Skin of body (tissue), 2 donors: ENCODE measurements around the gene DPP6. TPM values are rescaled to one million over a fixed set of nuclear protein-coding genes. Genes with fewer than 3 reads are reported as not detected.

ENCODE experiments used
- DNase-seq: peaks from one replicate; lab custom pipeline; 2025; lab: John Stamatoyannopoulos, UW
- total RNA-seq: library from RNA; depleted of rRNA; stranded (reverse); fragments of >200 nt; gene quantifications from one replicate; pipeline ENCODE4 v1.2.3, GENCODE V29; 2014

Gene DPP6
- total RNA-seq, 1 donor from 2014 or later, result 2.0 TPM

GRCh38 chr7:154517768-154518167, 465.6 kb downstream of the DPP6 start:
- no peak for DNase-seq

- no peak for DNase-seq
Measured at GRCh38 chr7:154519229-154519628, 467.0 kb downstream of the DPP6 start.

- DNase-seq, result no peak
Measured at GRCh38 chr7:154530136-154530535, 477.9 kb downstream of the DPP6 start.

GRCh38 chr7:154532771-154533170, 480.6 kb downstream of the DPP6 start:
- DNase-seq, result no peak

GRCh38 chr7:154540596-154540995, 488.4 kb downstream of the DPP6 start:
- DNase-seq, result no peak

- no peak for DNase-seq
Measured at GRCh38 chr7:154541606-154542005, 489.4 kb downstream of the DPP6 start.

GRCh38 chr7:154546946-154547587, 494.9 kb downstream of the DPP6 start:
- DNase-seq, result no peak

- DNase-seq, result no peak
Measured at GRCh38 chr7:154553711-154554265, 501.6 kb downstream of the DPP6 start.

GRCh38 chr7:154559454-154559853, 507.3 kb downstream of the DPP6 start:
- no peak for DNase-seq

- no peak for DNase-seq
Measured at GRCh38 chr7:154564676-154565075, 512.5 kb downstream of the DPP6 start.

- no peak for DNase-seq
Measured at GRCh38 chr7:154566877-154567276, 514.7 kb downstream of the DPP6 start.

- no peak for DNase-seq
Measured at GRCh38 chr7:154568346-154568745, 516.1 kb downstream of the DPP6 start.

GRCh38 chr7:154569916-154570315, 517.7 kb downstream of the DPP6 start:
- DNase-seq, result no peak

- DNase-seq, result no peak
Measured at GRCh38 chr7:154571772-154572171, 519.6 kb downstream of the DPP6 start.

GRCh38 chr7:154574235-154574634, 522.0 kb downstream of the DPP6 start:
- DNase-seq, result no peak

GRCh38 chr7:154575497-154575896, 523.3 kb downstream of the DPP6 start:
- DNase-seq, result no peak

- no peak for DNase-seq
Measured at GRCh38 chr7:154576604-154577003, 524.4 kb downstream of the DPP6 start.

- DNase-seq, result no peak
Measured at GRCh38 chr7:154577141-154577873, 525.1 kb downstream of the DPP6 start.

GRCh38 chr7:154578336-154578735, 526.1 kb downstream of the DPP6 start:
- DNase-seq, result no peak

GRCh38 chr7:154579711-154580110, 527.5 kb downstream of the DPP6 start:
- no peak for DNase-seq

GRCh38 chr7:154581251-154581890, 529.2 kb downstream of the DPP6 start:
- no peak for DNase-seq

GRCh38 chr7:154583454-154583853, 531.3 kb downstream of the DPP6 start:
- DNase-seq, result no peak
